Activated gamma-delta T cell (primary cell): ENCODE data around the gene ACSL1.
"Not testable (repeated sequence)": the region's sequence is repeated elsewhere in the genome, so short reads cannot be mapped to it uniquely, and the experiment has no call there.

Source experiments
- DNase-seq: peaks from one replicate; lab custom pipeline; 2025; lab: John Stamatoyannopoulos, UW

The ACSL1 gene

GRCh38 chr4:184787766-184788503 is 37.8 kb downstream of the ACSL1 start:
- DNase-seq: no peak

GRCh38 chr4:184785813-184786212 is 40.0 kb downstream of the ACSL1 start:
- no peak for DNase-seq

GRCh38 chr4:184784628-184785257 is 41.0 kb downstream of the ACSL1 start:
- no peak for DNase-seq

- no peak for DNase-seq
Observed at GRCh38 chr4:184782731-184783373, 42.9 kb downstream of the ACSL1 start.

GRCh38 chr4:184779160-184779559 is 46.6 kb downstream of the ACSL1 start:
- DNase-seq: not testable (repeated sequence)

- no peak for DNase-seq
Observed at GRCh38 chr4:184778325-184778724, 47.4 kb downstream of the ACSL1 start.

- DNase-seq: no peak
Observed at GRCh38 chr4:184776821-184777220, 48.9 kb downstream of the ACSL1 start.

GRCh38 chr4:184775854-184776555 is 49.8 kb downstream of the ACSL1 start:
- DNase-seq: no peak

- DNase-seq: no peak
Observed at GRCh38 chr4:184774152-184774551, 51.6 kb downstream of the ACSL1 start.

GRCh38 chr4:184771416-184771815 is 54.4 kb downstream of the ACSL1 start:
- DNase-seq: no peak

- no peak for DNase-seq
Observed at GRCh38 chr4:184769141-184769765, 56.5 kb downstream of the ACSL1 start.

- DNase-seq: no peak
Observed at GRCh38 chr4:184768296-184768695, 57.5 kb downstream of the ACSL1 start.

- DNase-seq: no peak
Observed at GRCh38 chr4:184766446-184766845, 59.3 kb downstream of the ACSL1 start.

GRCh38 chr4:184765473-184766340 is 60.1 kb downstream of the ACSL1 start:
- DNase-seq: no peak

GRCh38 chr4:184764601-184765000 is 61.2 kb downstream of the ACSL1 start:
- no peak for DNase-seq

- no peak for DNase-seq
Observed at GRCh38 chr4:184763150-184763780, 62.5 kb downstream of the ACSL1 start.

GRCh38 chr4:184762100-184762499 is 63.7 kb downstream of the ACSL1 start:
- no peak for DNase-seq

- DNase-seq: no peak
Observed at GRCh38 chr4:184760681-184761080, 65.1 kb downstream of the ACSL1 start.

- DNase-seq: no peak
Observed at GRCh38 chr4:184757810-184758209, 68.0 kb downstream of the ACSL1 start.

- no peak for DNase-seq
Observed at GRCh38 chr4:184756399-184756798, 69.4 kb downstream of the ACSL1 start.

- DNase-seq: no peak
Observed at GRCh38 chr4:184755278-184755677, 70.5 kb downstream of the ACSL1 start.
